Neural progenitor cell (in vitro differentiated cells): ENCODE results near the gene SUMF2. TPM values are rescaled to one million over a fixed set of nuclear protein-coding genes. Genes with fewer than 3 reads are reported as not detected.
"Not testable (repeated sequence)": the region's sequence is repeated elsewhere in the genome, so short reads cannot be mapped to it uniquely, and the experiment has no call there.

Experiments used
- DNase-seq: peaks from one replicate; pipeline ENCODE4 v3.0.0-alpha.2; 2016; ENCODE audit warnings: low spot score
- H2AFZ ChIP-seq: fragments of 200-600 bp; sonication (generic); replicated peaks from 2 replicates; pipeline ENCODE4 v1.6.1; 2016; ENCODE audit warnings: antibody characterized with exemption
- H3F3A ChIP-seq: fragments of 200-600 bp; sonication (generic); 2 replicates; pipeline ENCODE4 v1.6.1; 2016; ENCODE audit warnings: antibody characterized with exemption, low read depth
- H3K27ac ChIP-seq: fragments of 200-600 bp; sonication (generic); 2 replicates; pipeline ENCODE4 v1.5.1; 2016; ENCODE audit warnings: mild to moderate bottlenecking
- H3K27me3 ChIP-seq: fragments of 200-600 bp; sonication (generic); 2 replicates; pipeline ENCODE4 v1.6.1; 2016; ENCODE audit warnings: mild to moderate bottlenecking, moderate library complexity
- H3K36me3 ChIP-seq: fragments of 200-600 bp; sonication (generic); 2 replicates; pipeline ENCODE4 v1.5.1; 2016
- H3K4me1 ChIP-seq: fragments of 200-600 bp; sonication (generic); 2 replicates; pipeline ENCODE4 v1.6.1; 2016; ENCODE audit warnings: mixed run types
- H3K4me2 ChIP-seq: fragments of 200-600 bp; sonication (generic); 2 replicates; pipeline ENCODE4 v1.6.1; 2016
- H3K4me3 ChIP-seq: fragments of 200-600 bp; sonication (generic); 2 replicates; pipeline ENCODE4 v1.5.1; 2016
- H3K79me2 ChIP-seq: fragments of 200-600 bp; sonication (generic); 2 replicates; pipeline ENCODE4 v1.6.1; 2016; ENCODE audit warnings: low read depth
- H3K9ac ChIP-seq: fragments of 200-600 bp; sonication (generic); 2 replicates; pipeline ENCODE4 v1.6.1; 2016
- H3K9me3 ChIP-seq: fragments of 200-600 bp; sonication (generic); 2 replicates; pipeline ENCODE4 v1.5.1; 2016; ENCODE audit warnings: low read depth
- H4K20me1 ChIP-seq: fragments of 200-600 bp; sonication (generic); 2 replicates; pipeline ENCODE4 v1.6.1; 2016; ENCODE audit warnings: low read depth
- H3K27ac Mint-ChIP-seq: 3 replicates; pipeline ENCODE4 v1.8.0; 2021; ENCODE audit warnings: mixed read lengths
- H3K27me3 Mint-ChIP-seq: 2 replicates; pipeline ENCODE4 v1.8.0; 2022; ENCODE audit warnings: low read depth, mild to moderate bottlenecking, inconsistent platforms, moderate library complexity, mixed read lengths; ENCODE audit not compliant: insufficient read depth
- H3K36me3 Mint-ChIP-seq: 3 replicates; pipeline ENCODE4 v1.8.0; 2021; ENCODE audit warnings: mixed read lengths
- H3K4me1 Mint-ChIP-seq: 3 replicates; pipeline ENCODE4 v1.8.0; 2021; ENCODE audit warnings: mixed read lengths
- H3K4me3 Mint-ChIP-seq: 3 replicates; pipeline ENCODE4 v1.8.0; 2021; ENCODE audit warnings: mild to moderate bottlenecking, moderate library complexity, mixed read lengths
- H3K9me3 Mint-ChIP-seq: 3 replicates; pipeline ENCODE4 v1.8.0; 2020; ENCODE audit warnings: mixed read lengths
- EZH2 ChIP-seq: fragments of 200-600 bp; sonication (generic); IDR thresholded peaks from 2 replicates; pipeline ENCODE4 v1.6.1; 2017; ENCODE audit warnings: antibody characterized with exemption, mild to moderate bottlenecking, moderate library complexity
- EZH2phosphoT487 ChIP-seq: fragments of 200-600 bp; sonication (generic); IDR thresholded peaks from 2 replicates; pipeline ENCODE4 v1.6.1; 2017; ENCODE audit warnings: antibody characterized with exemption
- total RNA-seq: library from RNA; depleted of rRNA; stranded (reverse); fragments of >200 nt; gene quantifications from 2 replicates; pipeline ENCODE4 v1.2.3, GENCODE V29; 2015; ENCODE audit warnings: low replicate concordance
- TF ChIP-seq, protein P1 (sequence below): fragments of 200-600 bp; sonication (generic); IDR thresholded peaks from 2 replicates; pipeline ENCODE4 v1.5.1; 2017; ENCODE audit warnings: antibody characterized with exemption, mild to moderate bottlenecking

Gene SUMF2
- total RNA-seq, 1 donor from 2014 or later: 76.1 TPM

DNA sequence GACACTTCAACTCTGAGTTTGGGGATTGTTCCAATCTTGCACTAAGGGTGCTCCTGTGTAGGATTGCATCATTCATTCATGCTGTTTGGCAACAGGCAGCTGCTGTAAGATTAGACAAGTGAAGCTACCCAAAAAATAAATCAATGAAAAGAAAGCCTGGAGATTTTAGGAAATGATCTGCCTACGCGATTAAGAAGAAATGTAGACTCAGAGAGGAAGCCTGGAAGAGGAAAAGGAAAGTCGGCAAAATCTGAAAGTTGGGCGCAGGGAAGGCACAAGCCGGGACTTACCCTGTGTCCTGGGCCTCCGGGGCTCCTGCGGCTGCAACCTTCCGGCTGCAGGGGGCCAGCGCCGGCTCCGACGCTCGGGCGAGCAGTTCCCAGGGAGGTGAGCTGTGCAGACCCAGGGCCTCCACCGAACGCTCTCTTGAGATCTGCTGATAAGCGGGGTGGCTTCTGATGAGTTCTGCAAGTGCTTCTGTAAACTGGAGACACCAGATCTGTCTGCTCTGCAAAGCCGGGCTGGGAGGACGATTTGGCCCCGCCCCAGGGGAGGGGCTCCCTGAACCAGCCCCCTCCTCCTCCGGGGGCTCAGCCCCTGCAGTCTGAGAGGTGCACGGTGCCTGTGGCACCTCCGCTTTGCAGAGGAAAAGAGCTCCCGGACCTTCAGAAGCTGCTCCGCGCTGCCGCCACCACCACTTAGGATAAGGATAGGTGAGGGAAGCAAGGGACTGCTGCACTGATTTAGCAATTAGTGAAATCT, 30.2 kb upstream of the SUMF2 start:
- peak overlapping the region; percentile 73 for H3K4me3 ChIP-seq
- H3K4me3 Mint-ChIP-seq: peak overlapping the region; percentile 87

GRCh38 chr7:56040730-56041129, 23.4 kb upstream of the SUMF2 start:
- Histone ChIP-seq H3K4me3 (no peak overlapping the region), H3K9ac (no peak overlapping the region), H3K9me3 (no peaks in the 10 kb centered on the region), H2AFZ (no peak overlapping the region), H3K36me3 (no peaks in the 10 kb centered on the region), H3K4me1 (no peaks in the 10 kb centered on the region), H3K27me3 (no peaks in the 10 kb centered on the region), H3K27ac (no peak overlapping the region), H3F3A (no peaks in the 10 kb centered on the region), H3K79me2 (peaks cover 4% of the 10 kb centered on the region), H4K20me1 (no peaks in the 10 kb centered on the region), H3K4me2 (no peak overlapping the region)
- H3K36me3 Mint-ChIP-seq: peaks cover 6% of the 10 kb centered on the region
- H3K9me3 Mint-ChIP-seq: no peaks in the 10 kb centered on the region
- no peak overlapping the region for H3K27ac Mint-ChIP-seq
- no peaks in the 10 kb centered on the region for H3K4me1 Mint-ChIP-seq
- TF ChIP-seq EZH2phosphoT487 (no peak), EZH2 (no peak)
- TF ChIP-seq, protein P1, sequence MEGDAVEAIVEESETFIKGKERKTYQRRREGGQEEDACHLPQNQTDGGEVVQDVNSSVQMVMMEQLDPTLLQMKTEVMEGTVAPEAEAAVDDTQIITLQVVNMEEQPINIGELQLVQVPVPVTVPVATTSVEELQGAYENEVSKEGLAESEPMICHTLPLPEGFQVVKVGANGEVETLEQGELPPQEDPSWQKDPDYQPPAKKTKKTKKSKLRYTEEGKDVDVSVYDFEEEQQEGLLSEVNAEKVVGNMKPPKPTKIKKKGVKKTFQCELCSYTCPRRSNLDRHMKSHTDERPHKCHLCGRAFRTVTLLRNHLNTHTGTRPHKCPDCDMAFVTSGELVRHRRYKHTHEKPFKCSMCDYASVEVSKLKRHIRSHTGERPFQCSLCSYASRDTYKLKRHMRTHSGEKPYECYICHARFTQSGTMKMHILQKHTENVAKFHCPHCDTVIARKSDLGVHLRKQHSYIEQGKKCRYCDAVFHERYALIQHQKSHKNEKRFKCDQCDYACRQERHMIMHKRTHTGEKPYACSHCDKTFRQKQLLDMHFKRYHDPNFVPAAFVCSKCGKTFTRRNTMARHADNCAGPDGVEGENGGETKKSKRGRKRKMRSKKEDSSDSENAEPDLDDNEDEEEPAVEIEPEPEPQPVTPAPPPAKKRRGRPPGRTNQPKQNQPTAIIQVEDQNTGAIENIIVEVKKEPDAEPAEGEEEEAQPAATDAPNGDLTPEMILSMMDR: no peak
- no peak overlapping the region for H3K4me3 Mint-ChIP-seq
- peaks cover 3% of the 10 kb centered on the region for H3K27me3 Mint-ChIP-seq
- no peak for DNase-seq

More for the DNA sequence above, 30.2 kb upstream of the SUMF2 start:
- H3K4me2 ChIP-seq: peak overlapping the region; percentile 94
- peaks cover 15% of the 10 kb centered on the region for H3K79me2 ChIP-seq
- no peaks in the 10 kb centered on the region for H3K36me3 ChIP-seq
- no peaks in the 10 kb centered on the region for H3K27me3 Mint-ChIP-seq
- no peaks in the 10 kb centered on the region for H3K27me3 ChIP-seq
- H4K20me1 ChIP-seq: no peaks in the 10 kb centered on the region
- no peaks in the 10 kb centered on the region for H3K9me3 ChIP-seq
- DNase-seq: peak; percentile 91
- no peaks in the 10 kb centered on the region for H3K9me3 Mint-ChIP-seq
- H3K36me3 Mint-ChIP-seq: peaks cover 9% of the 10 kb centered on the region
- peak overlapping the region; percentile 46 for H3K9ac ChIP-seq
- TF ChIP-seq EZH2phosphoT487 (no peak), EZH2 (no peak)
- TF ChIP-seq, protein P1: peak; percentile 42
- peaks cover 4% of the 10 kb centered on the region for H3K4me1 Mint-ChIP-seq
- H3F3A ChIP-seq: peaks cover 21% of the 10 kb centered on the region
- peak overlapping the region; percentile 80 for H3K27ac ChIP-seq
- peaks cover 6% of the 10 kb centered on the region for H3K4me1 ChIP-seq
- peak overlapping the region; percentile 85 for H2AFZ ChIP-seq
- no peak overlapping the region for H3K27ac Mint-ChIP-seq

- not testable (repeated sequence) for H4K20me1 ChIP-seq, H3K4me2 ChIP-seq, H3K36me3 ChIP-seq, H3K4me3 ChIP-seq, H3K27me3 Mint-ChIP-seq, H3K36me3 Mint-ChIP-seq, H3K4me3 Mint-ChIP-seq, H3K27ac ChIP-seq, H3K9me3 ChIP-seq, H3K27ac Mint-ChIP-seq, H3K27me3 ChIP-seq, H3K9me3 Mint-ChIP-seq, H3K4me1 ChIP-seq, H3K9ac ChIP-seq, DNase-seq, H2AFZ ChIP-seq, H3F3A ChIP-seq
- peaks cover 20% of the 10 kb centered on the region for H3K4me1 Mint-ChIP-seq
- H3K79me2 ChIP-seq: peaks cover 46% of the 10 kb centered on the region
These were observed 18.3 kb upstream of the SUMF2 start for GRCh38 chr7:56045758-56046157.
